Transverse colon (tissue), 3 donors: Measurements from ENCODE around the gene ARX.

Source experiments
- EP300 ChIP-seq: sonication (generic); formaldehyde crosslinking; IDR thresholded peaks from one replicate; pipeline ENCODE4 v1.6.1; 2017; ENCODE audit warnings: antibody characterized with exemption, low read depth
- POLR2A ChIP-seq: fragments of 450-650 bp; IDR thresholded peaks from one replicate; pipeline ENCODE4 v1.6.1; 2016; ENCODE audit warnings: antibody characterized with exemption, mild to moderate bottlenecking, moderate library complexity
- TF ChIP-seq, protein P1 (sequence below), 5 experiments: fragments of 200-600 bp in 3 of 5; fragments of 450-650 bp in 2 of 5; sonication (generic) in 3 of 5; IDR thresholded peaks; 1 replicate in 2 of 5; 2 replicates in 3 of 5; pipeline ENCODE4 v1.5.1; 2016 to 2017; ENCODE audit warnings: antibody characterized with exemption in 5 of 5, inconsistent platforms in 3 of 5, mild to moderate bottlenecking in 2 of 5, moderate library complexity in 1 of 5

DNA sequence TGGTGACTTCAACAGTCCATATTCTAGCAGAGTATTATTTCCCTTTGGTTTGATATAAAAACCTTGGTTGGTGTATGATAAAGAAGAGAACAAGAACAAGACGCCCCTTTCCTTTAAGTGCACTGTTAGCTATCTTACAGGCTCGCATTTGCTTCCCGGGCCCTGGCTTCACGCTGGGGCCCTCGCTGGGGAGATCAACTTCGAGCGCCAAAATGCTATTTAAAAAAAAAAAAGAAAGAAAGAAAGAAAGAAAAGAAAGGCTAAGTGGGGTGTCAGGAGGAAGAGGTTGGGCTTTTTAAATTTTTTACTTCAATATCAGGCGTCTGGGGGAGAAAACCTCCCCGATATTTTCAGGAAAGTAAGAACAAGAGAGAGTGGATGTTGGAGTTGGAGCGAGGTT lies 11.7 kb downstream of the ARX start:
- TF ChIP-seq, protein P1, sequence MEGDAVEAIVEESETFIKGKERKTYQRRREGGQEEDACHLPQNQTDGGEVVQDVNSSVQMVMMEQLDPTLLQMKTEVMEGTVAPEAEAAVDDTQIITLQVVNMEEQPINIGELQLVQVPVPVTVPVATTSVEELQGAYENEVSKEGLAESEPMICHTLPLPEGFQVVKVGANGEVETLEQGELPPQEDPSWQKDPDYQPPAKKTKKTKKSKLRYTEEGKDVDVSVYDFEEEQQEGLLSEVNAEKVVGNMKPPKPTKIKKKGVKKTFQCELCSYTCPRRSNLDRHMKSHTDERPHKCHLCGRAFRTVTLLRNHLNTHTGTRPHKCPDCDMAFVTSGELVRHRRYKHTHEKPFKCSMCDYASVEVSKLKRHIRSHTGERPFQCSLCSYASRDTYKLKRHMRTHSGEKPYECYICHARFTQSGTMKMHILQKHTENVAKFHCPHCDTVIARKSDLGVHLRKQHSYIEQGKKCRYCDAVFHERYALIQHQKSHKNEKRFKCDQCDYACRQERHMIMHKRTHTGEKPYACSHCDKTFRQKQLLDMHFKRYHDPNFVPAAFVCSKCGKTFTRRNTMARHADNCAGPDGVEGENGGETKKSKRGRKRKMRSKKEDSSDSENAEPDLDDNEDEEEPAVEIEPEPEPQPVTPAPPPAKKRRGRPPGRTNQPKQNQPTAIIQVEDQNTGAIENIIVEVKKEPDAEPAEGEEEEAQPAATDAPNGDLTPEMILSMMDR (IDR thresholded peaks at IDR 0.05), result no peak
- TF ChIP-seq POLR2A, result no peak
- TF ChIP-seq EP300, result no peak
